GM10266 (cell line): ENCODE results near the gene TOGARAM2.

Experiments used
- DNase-seq: peaks from one replicate; pipeline ENCODE4 v3.0.0; 2012; ENCODE audit errors: extremely low spot score
- CTCF ChIP-seq: IDR thresholded peaks from 2 replicates; pipeline ENCODE4 v1.5.1; 2012; ENCODE audit warnings: mild to moderate bottlenecking, low read depth; ENCODE audit not compliant: control insufficient read depth, insufficient read depth; ENCODE audit errors: missing control alignments

Gene TOGARAM2

GRCh38 chr2:29001806-29002205 lies 20.7 kb downstream of the TOGARAM2 start:
- DNase-seq, result no peak
- TF ChIP-seq CTCF, result no peak

GRCh38 chr2:29004755-29005154 lies 23.7 kb downstream of the TOGARAM2 start:
- no peak for TF ChIP-seq CTCF
- no peak for DNase-seq

- DNase-seq, result no peak
- no peak for TF ChIP-seq CTCF
Measured at GRCh38 chr2:29005331-29005730, 24.2 kb downstream of the TOGARAM2 start.

- DNase-seq, result no peak
- no peak for TF ChIP-seq CTCF
Measured at GRCh38 chr2:29006092-29006979, 25.2 kb downstream of the TOGARAM2 start.

- DNase-seq, result no peak
- TF ChIP-seq CTCF, result no peak
Measured at GRCh38 chr2:29006980-29007301, 25.8 kb downstream of the TOGARAM2 start.

- TF ChIP-seq CTCF, result no peak
- no peak for DNase-seq
Measured at GRCh38 chr2:29009270-29009669, 28.2 kb downstream of the TOGARAM2 start.
